A549 (cell line): ENCODE results near the gene MDM1. TPM values are rescaled to one million over a fixed set of nuclear protein-coding genes. Genes with fewer than 3 reads are reported as not detected.

Experiments used
- ATAC-seq, 2 experiments: fragments of 200-7000 bp in 1 of 2; fragments of >200 bp in 1 of 2; cut with Nextera tagmentation in 1 of 2; cut with Tn5 transposase in 1 of 2; 3 replicates each; pipeline versions ENCODE4 v1.8.0 to v1.9.1; 2018 to 2020; ENCODE audit warnings: mild to moderate bottlenecking in 1 of 2, moderate library complexity in 1 of 2
- CTCF ChIA-PET: fragments of 300-600 bp; sonication (Branson Sonifier 250); formaldehyde crosslinking; extraction: SDS; loops from one replicate; lab custom pipeline; 2021; ENCODE audit warnings: antibody characterized with exemption, inconsistent platforms; lab: Yijun Ruan, JAX
- POLR2A ChIA-PET: fragments of 350-600 bp; formaldehyde crosslinking; extraction: SDS; loops from one replicate; lab custom pipeline; 2021; ENCODE audit warnings: antibody characterized with exemption, inconsistent platforms; lab: Yijun Ruan, JAX
- DNase-seq, 2 experiments: peaks; one replicate each; pipeline versions ENCODE4 v3.0.0 to v3.0.0-alpha.2; 2011 to 2016; ENCODE audit warnings: low read depth in 1 of 2, low spot score in 1 of 2
- FAIRE-seq: peaks from 2 replicates; lab custom pipeline; 2011; peaks lifted over from hg19 to GRCh38; lab: Jason Lieb, UNC
- H3K27ac ChIP-seq, 2 experiments: fragments of >200 bp; sonication (Bioruptor Twin); formaldehyde crosslinking; 3 replicates each; pipeline ENCODE4 v1.5.1; 2016 to 2017
- H3K4me1 ChIP-seq: fragments of >200 bp; sonication (Bioruptor Twin); formaldehyde crosslinking; 3 replicates; pipeline ENCODE4 v1.6.1; 2016
- H3K4me2 ChIP-seq: fragments of >200 bp; sonication (Bioruptor Twin); formaldehyde crosslinking; 3 replicates; pipeline ENCODE4 v1.6.1; 2016
- H3K4me3 ChIP-seq: fragments of >200 bp; sonication (Bioruptor Twin); formaldehyde crosslinking; 3 replicates; pipeline ENCODE4 v1.5.1; 2016
- H3K9me3 ChIP-seq: fragments of >200 bp; sonication (Bioruptor Twin); formaldehyde crosslinking; 3 replicates; pipeline ENCODE4 v1.6.1; 2016
- CBX2 ChIP-seq: fragments of 200-600 bp; sonication (generic); IDR thresholded peaks from 2 replicates; pipeline ENCODE4 v1.6.1; 2016; ENCODE audit warnings: low read depth, mild to moderate bottlenecking, borderline replicate concordance
- CHD2 ChIP-seq: fragments of 150-350 bp; IDR thresholded peaks from 2 replicates; pipeline ENCODE4 v1.6.1; 2014; ENCODE audit warnings: low read length; ENCODE audit not compliant: partially characterized antibody
- EHF ChIP-seq: fragments of 250-450 bp; sonication (Bioruptor Pico); IDR thresholded peaks from 2 replicates; pipeline ENCODE4 v1.5.0; 2020; ENCODE audit warnings: mild to moderate bottlenecking
- ESRRA ChIP-seq: fragments of 150-350 bp; IDR thresholded peaks from 2 replicates; pipeline ENCODE4 v1.6.1; 2014; ENCODE audit warnings: mild to moderate bottlenecking, low read length, borderline replicate concordance
- GATA3 ChIP-seq: IDR thresholded peaks from 2 replicates; pipeline ENCODE4 v1.6.1; 2012; ENCODE audit warnings: borderline replicate concordance
- MAFK ChIP-seq: fragments of 450-650 bp; IDR thresholded peaks from 2 replicates; pipeline ENCODE4 v1.6.1; 2014; ENCODE audit not compliant: partially characterized antibody
- MAX ChIP-seq: IDR thresholded peaks from 2 replicates; pipeline ENCODE4 v1.6.1; 2012
- MYC ChIP-seq: IDR thresholded peaks from 2 replicates; pipeline ENCODE4 v1.6.1; 2012; ENCODE audit warnings: mild to moderate bottlenecking, inconsistent platforms, low read length, improper control_type of control experiment, borderline replicate concordance
- NPAS2 ChIP-seq: fragments of 250-450 bp; sonication (Bioruptor Pico); IDR thresholded peaks from 2 replicates; pipeline ENCODE4 v1.8.0; 2022; ENCODE audit warnings: mild to moderate bottlenecking, moderate library complexity, borderline replicate concordance
- NR3C1 ChIP-seq: fragments of >200 bp; sonication (Bioruptor Twin); formaldehyde crosslinking; IDR thresholded peaks from 3 replicates; pipeline ENCODE4 v1.6.1; 2017
- RAD21 ChIP-seq, 2 experiments: fragments of >200 bp in 1 of 2; sonication (Bioruptor Twin) in 1 of 2; formaldehyde crosslinking in 1 of 2; IDR thresholded peaks in 1 of 2; conservative IDR thresholded peaks in 1 of 2; 2 replicates in 1 of 2; 3 replicates in 1 of 2; pipeline ENCODE4 v1.6.1; 2012 to 2018; ENCODE audit warnings: inconsistent platforms in 1 of 2
- TP53 ChIP-seq: fragments of 250-450 bp; sonication (Bioruptor Pico); IDR thresholded peaks from 2 replicates; pipeline ENCODE4 v1.5.0; 2021; ENCODE audit warnings: mild to moderate bottlenecking, moderate library complexity
- WGBS: methylation state at CpG from one replicate; pipeline ENCODE4 v1.1.6; 2017; ENCODE audit errors: missing lambda C conversion rate; 5-methylcytosine and 5-hydroxymethylcytosine counted together
- polyA plus RNA-seq, 4 experiments: library from polyadenylated mRNA; depleted of rRNA in 3 of 4; stranded (reverse); fragments of >200 nt; fragmentation: RNase III in 1 of 4; extraction: RNeasy Plus Mini Kit Qiagen cat#74134 plus additional on column Dnase treatment in 1 of 4; gene quantifications; 2 replicates in 3 of 4; 3 replicates in 1 of 4; pipeline ENCODE4 v1.2.3, GENCODE V29; 2011 to 2017
- TF ChIP-seq, protein P1 (sequence below): fragments of 200-600 bp; sonication (generic); IDR thresholded peaks from 2 replicates; pipeline ENCODE4 v1.6.1; 2016; ENCODE audit warnings: antibody characterized with exemption, mild to moderate bottlenecking, moderate library complexity
- TF ChIP-seq, protein P2 (sequence below): fragments of 150-350 bp; IDR thresholded peaks from 2 replicates; pipeline ENCODE4 v1.6.1; 2014; ENCODE audit warnings: low read depth, mild to moderate bottlenecking, low read length

The MDM1 gene
- polyA plus RNA-seq, 2 of the 4 experiments (the other 2 are of a cell fraction) = 12.5 to 24.5 TPM

- TF ChIP-seq CHD2 (no peak), NPAS2 (no peak), MYC (no peak)
- TF ChIP-seq, protein P1, sequence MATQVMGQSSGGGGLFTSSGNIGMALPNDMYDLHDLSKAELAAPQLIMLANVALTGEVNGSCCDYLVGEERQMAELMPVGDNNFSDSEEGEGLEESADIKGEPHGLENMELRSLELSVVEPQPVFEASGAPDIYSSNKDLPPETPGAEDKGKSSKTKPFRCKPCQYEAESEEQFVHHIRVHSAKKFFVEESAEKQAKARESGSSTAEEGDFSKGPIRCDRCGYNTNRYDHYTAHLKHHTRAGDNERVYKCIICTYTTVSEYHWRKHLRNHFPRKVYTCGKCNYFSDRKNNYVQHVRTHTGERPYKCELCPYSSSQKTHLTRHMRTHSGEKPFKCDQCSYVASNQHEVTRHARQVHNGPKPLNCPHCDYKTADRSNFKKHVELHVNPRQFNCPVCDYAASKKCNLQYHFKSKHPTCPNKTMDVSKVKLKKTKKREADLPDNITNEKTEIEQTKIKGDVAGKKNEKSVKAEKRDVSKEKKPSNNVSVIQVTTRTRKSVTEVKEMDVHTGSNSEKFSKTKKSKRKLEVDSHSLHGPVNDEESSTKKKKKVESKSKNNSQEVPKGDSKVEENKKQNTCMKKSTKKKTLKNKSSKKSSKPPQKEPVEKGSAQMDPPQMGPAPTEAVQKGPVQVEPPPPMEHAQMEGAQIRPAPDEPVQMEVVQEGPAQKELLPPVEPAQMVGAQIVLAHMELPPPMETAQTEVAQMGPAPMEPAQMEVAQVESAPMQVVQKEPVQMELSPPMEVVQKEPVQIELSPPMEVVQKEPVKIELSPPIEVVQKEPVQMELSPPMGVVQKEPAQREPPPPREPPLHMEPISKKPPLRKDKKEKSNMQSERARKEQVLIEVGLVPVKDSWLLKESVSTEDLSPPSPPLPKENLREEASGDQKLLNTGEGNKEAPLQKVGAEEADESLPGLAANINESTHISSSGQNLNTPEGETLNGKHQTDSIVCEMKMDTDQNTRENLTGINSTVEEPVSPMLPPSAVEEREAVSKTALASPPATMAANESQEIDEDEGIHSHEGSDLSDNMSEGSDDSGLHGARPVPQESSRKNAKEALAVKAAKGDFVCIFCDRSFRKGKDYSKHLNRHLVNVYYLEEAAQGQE = no peak
- TF ChIP-seq, all 56 proteins: peak for 0
These were observed 50.7 kb downstream of the MDM1 start (continued) for GRCh38 chr12:68281322-68282077.

GRCh38 chr12:68280240-68280639 is 51.9 kb downstream of the MDM1 start:
- ChIA-PET CTCF (interaction anchor here (1.4 kb wide), 1 partner anchor 32 kb away, joined by 4 read pairs; no protein-coding TSS in a partner anchor), POLR2A (no interaction called here)
- Histone ChIP-seq H3K9me3 (no peaks in the 10 kb centered on the region), H3K4me3 (no peak overlapping the region), H3K27ac (no peak overlapping the region), H3K4me1 (no peaks in the 10 kb centered on the region), H3K4me2 (no peak overlapping the region)
- no peak for TF ChIP-seq CHD2
- FAIRE-seq = no peak
- ATAC-seq = no peak
- WGBS = 60% methylated on average over 2 of the region's 2 CpGs
- no peak for DNase-seq

- WGBS = 59% methylated on average over 5 of the region's 5 CpGs
- ChIA-PET POLR2A (no interaction called here), CTCF (interaction anchor here (1.4 kb wide), 1 partner anchor 31 kb away, joined by 4 read pairs; no protein-coding TSS in a partner anchor)
- FAIRE-seq (no peak), ATAC-seq (no peak), DNase-seq (no peak)
- H3K27ac ChIP-seq = no peak overlapping the region
- TF ChIP-seq MAFK (no peak), CHD2 (no peak), TP53 (CRISPR knock-in tag) (no peak), GATA3 (no peak), ESRRA (no peak), RAD21 (conservative IDR thresholded peaks at IDR 0.05 in 1 of 2, IDR thresholded peaks at IDR 0.05 in 1 of 2) (no peak), NR3C1 (no peak), MAX (no peak), EHF (no peak), CBX2 (no peak)
- TF ChIP-seq, protein P2, sequence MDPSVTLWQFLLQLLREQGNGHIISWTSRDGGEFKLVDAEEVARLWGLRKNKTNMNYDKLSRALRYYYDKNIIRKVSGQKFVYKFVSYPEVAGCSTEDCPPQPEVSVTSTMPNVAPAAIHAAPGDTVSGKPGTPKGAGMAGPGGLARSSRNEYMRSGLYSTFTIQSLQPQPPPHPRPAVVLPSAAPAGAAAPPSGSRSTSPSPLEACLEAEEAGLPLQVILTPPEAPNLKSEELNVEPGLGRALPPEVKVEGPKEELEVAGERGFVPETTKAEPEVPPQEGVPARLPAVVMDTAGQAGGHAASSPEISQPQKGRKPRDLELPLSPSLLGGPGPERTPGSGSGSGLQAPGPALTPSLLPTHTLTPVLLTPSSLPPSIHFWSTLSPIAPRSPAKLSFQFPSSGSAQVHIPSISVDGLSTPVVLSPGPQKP = no peak
- no peak overlapping the region for H3K4me3 ChIP-seq
- H3K9me3 ChIP-seq = no peaks in the 10 kb centered on the region
- H3K4me2 ChIP-seq = no peak overlapping the region
- H3K4me1 ChIP-seq = no peaks in the 10 kb centered on the region
These were observed 52.7 kb downstream of the MDM1 start for GRCh38 chr12:68279227-68280054.
